BJ (cell line): Measurements from ENCODE around the gene AGAP1. TPM values are rescaled to one million over a fixed set of nuclear protein-coding genes. Genes with fewer than 3 reads are reported as not detected.

Experiments used
- CTCF ChIA-PET: fragments of 350-600 bp; formaldehyde crosslinking; extraction: SDS; loops from one replicate; lab custom pipeline; 2021; ENCODE audit warnings: antibody characterized with exemption, inconsistent platforms; lab: Yijun Ruan, JAX
- POLR2A ChIA-PET: fragments of 300-600 bp; sonication (Branson Sonifier 250); formaldehyde crosslinking; extraction: SDS; loops from one replicate; lab custom pipeline; 2021; ENCODE audit warnings: antibody characterized with exemption; lab: Charles Lee
- DNase-seq: peaks from one replicate; pipeline ENCODE4 v3.0.0-alpha.2; 2011; ENCODE audit warnings: low read depth
- H3K27me3 ChIP-seq: 2 replicates; pipeline ENCODE4 v1.6.0; 2011; ENCODE audit warnings: low read length; ENCODE audit not compliant: control insufficient read depth, insufficient read depth
- H3K36me3 ChIP-seq: 2 replicates; pipeline ENCODE4 v1.5.1; 2011; ENCODE audit warnings: low read length; ENCODE audit not compliant: control insufficient read depth, insufficient read depth
- H3K4me3 ChIP-seq: 2 replicates; pipeline ENCODE4 v1.5.1; 2011; ENCODE audit warnings: low read depth, mild to moderate bottlenecking, control low read depth, low read length
- polyA plus RNA-seq: library from polyadenylated mRNA; depleted of rRNA; stranded (reverse); fragments of >200 nt; gene quantifications from 2 replicates; pipeline ENCODE4 v1.2.3, GENCODE V29; 2011
- TF ChIP-seq, protein P1 (sequence below): IDR thresholded peaks from 2 replicates; pipeline ENCODE4 v1.5.1; 2011; ENCODE audit warnings: low read depth, mild to moderate bottlenecking, control low read depth, inconsistent platforms, low read length, moderate library complexity; ENCODE audit not compliant: insufficient read depth

AGAP1 gene
- polyA plus RNA-seq, 1 experiment: 14.9 TPM

DNA sequence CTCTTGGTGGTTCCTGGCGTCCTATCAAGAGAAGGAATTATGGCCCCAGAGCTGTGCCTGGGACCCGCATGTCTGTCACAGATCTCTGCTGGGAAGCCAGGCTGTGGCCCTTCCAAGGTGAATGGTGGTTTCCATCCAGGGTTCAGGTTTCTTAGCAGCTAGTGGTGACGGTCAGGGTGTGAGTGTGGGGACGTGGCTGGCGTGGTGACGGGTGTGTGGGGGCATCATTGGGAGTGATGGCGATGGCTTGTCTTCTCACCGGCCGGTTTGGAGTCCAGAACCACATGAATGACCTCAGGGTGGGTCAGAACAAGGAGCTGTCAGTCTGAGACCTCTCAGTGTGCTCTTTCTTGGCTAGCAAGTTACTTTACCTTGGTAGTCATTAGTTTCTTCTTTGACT is 52.6 kb downstream of the AGAP1 start:
- CTCF ChIA-PET: interaction anchor here (2.1 kb wide), 1 partner anchor 49 kb away, joined by 4 read pairs; no protein-coding TSS in a partner anchor
- TF ChIP-seq, protein P1, sequence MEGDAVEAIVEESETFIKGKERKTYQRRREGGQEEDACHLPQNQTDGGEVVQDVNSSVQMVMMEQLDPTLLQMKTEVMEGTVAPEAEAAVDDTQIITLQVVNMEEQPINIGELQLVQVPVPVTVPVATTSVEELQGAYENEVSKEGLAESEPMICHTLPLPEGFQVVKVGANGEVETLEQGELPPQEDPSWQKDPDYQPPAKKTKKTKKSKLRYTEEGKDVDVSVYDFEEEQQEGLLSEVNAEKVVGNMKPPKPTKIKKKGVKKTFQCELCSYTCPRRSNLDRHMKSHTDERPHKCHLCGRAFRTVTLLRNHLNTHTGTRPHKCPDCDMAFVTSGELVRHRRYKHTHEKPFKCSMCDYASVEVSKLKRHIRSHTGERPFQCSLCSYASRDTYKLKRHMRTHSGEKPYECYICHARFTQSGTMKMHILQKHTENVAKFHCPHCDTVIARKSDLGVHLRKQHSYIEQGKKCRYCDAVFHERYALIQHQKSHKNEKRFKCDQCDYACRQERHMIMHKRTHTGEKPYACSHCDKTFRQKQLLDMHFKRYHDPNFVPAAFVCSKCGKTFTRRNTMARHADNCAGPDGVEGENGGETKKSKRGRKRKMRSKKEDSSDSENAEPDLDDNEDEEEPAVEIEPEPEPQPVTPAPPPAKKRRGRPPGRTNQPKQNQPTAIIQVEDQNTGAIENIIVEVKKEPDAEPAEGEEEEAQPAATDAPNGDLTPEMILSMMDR: no peak
- Histone ChIP-seq H3K36me3 (no peaks in the 10 kb centered on the region), H3K27me3 (no peaks in the 10 kb centered on the region), H3K4me3 (no peak overlapping the region)
- DNase-seq: no peak
- POLR2A ChIA-PET: no interaction called here

DNA sequence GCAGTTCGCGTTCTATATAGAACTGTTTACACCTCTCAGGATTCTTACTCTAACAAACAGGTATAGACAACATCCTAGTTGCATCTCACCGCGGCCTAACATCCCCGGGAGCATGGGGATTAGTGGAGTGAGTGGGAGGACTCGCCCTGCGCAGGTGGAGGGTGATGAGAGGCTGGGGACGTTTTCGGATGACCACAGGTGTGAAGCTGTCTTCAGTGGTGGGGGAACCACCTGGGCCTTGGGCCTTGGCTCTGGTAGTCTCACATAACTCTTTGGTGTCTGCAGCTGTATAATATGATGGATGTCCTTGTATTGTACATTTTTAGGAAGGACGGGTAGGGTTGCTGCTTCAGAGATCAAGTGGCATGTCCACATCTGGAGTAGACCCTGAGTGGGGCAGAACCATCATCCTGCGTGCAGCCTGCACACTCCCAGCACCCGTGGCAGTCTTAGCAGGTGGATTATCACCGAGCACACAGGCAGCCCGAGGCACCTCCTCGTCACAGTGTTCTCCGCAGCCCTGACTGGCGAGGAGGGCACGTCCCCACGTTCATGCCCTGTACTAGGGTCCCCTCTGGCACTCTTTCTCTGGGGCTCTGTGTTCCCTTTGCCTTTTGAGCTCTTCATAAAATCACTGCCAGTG is 56.0 kb downstream of the AGAP1 start:
- no peak for DNase-seq
- no peaks in the 10 kb centered on the region for H3K36me3 ChIP-seq
- TF ChIP-seq, protein P1: no peak
- CTCF ChIA-PET: interaction anchor here (1.4 kb wide), 1 partner anchor 13 kb away, joined by 3 read pairs; no protein-coding TSS in a partner anchor
- H3K4me3 ChIP-seq: no peak overlapping the region
- no peaks in the 10 kb centered on the region for H3K27me3 ChIP-seq
- POLR2A ChIA-PET: no interaction called here

DNA sequence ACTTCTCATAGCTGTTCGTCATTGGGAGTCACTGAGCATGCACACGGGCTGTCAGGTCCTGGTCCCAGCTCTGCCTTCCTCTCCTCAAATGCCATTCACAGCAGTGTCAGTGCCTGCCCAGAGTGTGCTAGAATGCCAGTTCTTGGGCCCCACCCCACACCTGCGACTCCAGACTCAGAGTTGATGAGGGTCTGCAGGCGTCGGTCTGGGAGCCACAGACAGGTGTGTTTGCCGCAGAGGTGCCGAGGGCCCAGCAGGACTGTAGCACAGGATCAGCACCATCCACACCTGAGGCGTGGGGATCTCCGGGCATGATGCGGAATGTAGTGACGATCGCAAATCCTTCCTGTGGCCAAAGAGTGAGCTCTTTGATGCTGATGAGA is 56.5 kb downstream of the AGAP1 start:
- ChIA-PET POLR2A (no interaction called here), CTCF (interaction anchor here (1.4 kb wide), 1 partner anchor 13 kb away, joined by 3 read pairs; no protein-coding TSS in a partner anchor)
- Histone ChIP-seq H3K27me3 (no peaks in the 10 kb centered on the region), H3K36me3 (no peaks in the 10 kb centered on the region), H3K4me3 (no peak overlapping the region)
- TF ChIP-seq, protein P1: no peak
- no peak for DNase-seq

- ChIA-PET CTCF (no interaction called here), POLR2A (no interaction called here)
- Histone ChIP-seq H3K4me3 (no peak overlapping the region), H3K27me3 (no peaks in the 10 kb centered on the region), H3K36me3 (no peaks in the 10 kb centered on the region)
- TF ChIP-seq, protein P1: no peak
- DNase-seq: no peak
Observed at GRCh38 chr2:235550946-235551345, 57.1 kb downstream of the AGAP1 start.

DNA sequence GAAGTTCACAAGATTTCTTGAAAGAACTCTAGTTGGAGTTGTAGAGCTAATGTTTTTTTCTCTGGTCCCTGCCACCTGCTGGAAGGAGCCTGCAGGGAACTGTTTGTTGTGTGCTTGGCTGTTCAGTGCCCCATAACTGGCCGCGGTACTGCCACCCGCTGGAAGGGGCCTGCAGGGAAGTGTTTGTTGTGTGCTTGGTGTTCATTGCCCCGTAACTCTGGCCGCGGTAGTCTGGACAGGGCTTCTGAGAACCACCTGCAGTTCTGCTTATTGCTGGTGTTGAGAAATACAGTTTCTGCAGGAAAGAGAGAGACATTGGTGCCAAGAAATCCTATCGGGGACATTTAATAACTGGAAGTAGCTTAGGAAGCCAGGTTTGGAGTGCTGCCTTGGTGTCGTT is 58.1 kb downstream of the AGAP1 start:
- no peaks in the 10 kb centered on the region for H3K27me3 ChIP-seq
- CTCF ChIA-PET: interaction anchor here (0.7 to 2.1 kb wide), 4 partner anchors 9 to 45 kb away, joined by 3 to 6 read pairs (median 4); no protein-coding TSS in a partner anchor
- no peak for DNase-seq
- H3K36me3 ChIP-seq: no peaks in the 10 kb centered on the region
- H3K4me3 ChIP-seq: no peak overlapping the region
- TF ChIP-seq, protein P1: peak; percentile 55
- POLR2A ChIA-PET: no interaction called here
